Measurements from ENCODE around the gene PSMG4.

GRCh38 chr6:3290931-3291211 is 32.1 kb downstream of the PSMG4 start:
- TF ChIP-seq POLR2A (IDR thresholded peaks at IDR 0.05; ENCODE audit: low read depth, low read length) (no peak), CTCF (IDR thresholded peaks at IDR 0.05; ENCODE audit: extremely low read depth in 1 of 2, insufficient read depth in 1 of 2, low read depth in 1 of 2, low read length in 2 of 2) (no peak), MYC (IDR thresholded peaks at IDR 0.05; ENCODE audit: low read depth, low read length) (no peak), EZH2 (IDR thresholded peaks at IDR 0.05; ENCODE audit: borderline replicate concordance, low read depth, low read length, severe bottlenecking) (no peak), FOS (IDR thresholded peaks at IDR 0.05; ENCODE audit: borderline replicate concordance, insufficient read depth, low read length) (no peak), POLR2AphosphoS5 (IDR thresholded peaks at IDR 0.05; ENCODE audit: insufficient read depth, low read depth, low read length) (no peak)
